LNCAP (cell line): ENCODE data around the gene BEAN1.

ENCODE experiments used
- CTCF ChIP-seq: fragments of 450-650 bp; IDR thresholded peaks from 2 replicates; pipeline ENCODE4 v1.5.1; 2017; ENCODE audit warnings: mild to moderate bottlenecking

The BEAN1 gene

DNA sequence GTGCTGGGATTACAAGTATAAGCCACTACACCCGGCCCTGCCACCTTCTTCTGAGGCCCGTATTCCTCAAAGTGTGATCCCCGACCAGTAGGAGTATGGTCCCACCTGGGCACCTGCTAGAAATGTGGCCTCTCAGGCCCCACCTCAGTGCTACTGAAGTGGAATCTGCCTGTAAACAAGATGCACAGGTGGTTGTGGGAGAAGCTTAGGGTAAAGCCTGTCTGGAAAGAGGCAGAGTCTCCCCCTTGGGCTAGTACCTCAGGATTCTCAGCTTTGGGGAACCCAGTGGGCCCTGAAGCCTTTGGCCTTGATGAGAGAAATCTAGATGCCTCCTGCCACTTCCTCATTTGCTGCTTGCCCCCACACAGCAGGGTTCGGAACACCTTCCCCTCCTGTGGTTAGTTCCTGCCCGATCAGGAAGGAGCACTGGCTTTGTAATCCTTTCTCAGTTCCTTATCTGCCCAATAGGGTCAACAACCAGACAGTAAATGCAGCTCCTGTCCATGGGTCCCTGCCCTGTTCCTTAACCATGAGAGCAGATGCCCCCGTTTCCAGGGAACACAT is 97.6 kb downstream of the BEAN1 start:
- TF ChIP-seq CTCF, result no peak

DNA sequence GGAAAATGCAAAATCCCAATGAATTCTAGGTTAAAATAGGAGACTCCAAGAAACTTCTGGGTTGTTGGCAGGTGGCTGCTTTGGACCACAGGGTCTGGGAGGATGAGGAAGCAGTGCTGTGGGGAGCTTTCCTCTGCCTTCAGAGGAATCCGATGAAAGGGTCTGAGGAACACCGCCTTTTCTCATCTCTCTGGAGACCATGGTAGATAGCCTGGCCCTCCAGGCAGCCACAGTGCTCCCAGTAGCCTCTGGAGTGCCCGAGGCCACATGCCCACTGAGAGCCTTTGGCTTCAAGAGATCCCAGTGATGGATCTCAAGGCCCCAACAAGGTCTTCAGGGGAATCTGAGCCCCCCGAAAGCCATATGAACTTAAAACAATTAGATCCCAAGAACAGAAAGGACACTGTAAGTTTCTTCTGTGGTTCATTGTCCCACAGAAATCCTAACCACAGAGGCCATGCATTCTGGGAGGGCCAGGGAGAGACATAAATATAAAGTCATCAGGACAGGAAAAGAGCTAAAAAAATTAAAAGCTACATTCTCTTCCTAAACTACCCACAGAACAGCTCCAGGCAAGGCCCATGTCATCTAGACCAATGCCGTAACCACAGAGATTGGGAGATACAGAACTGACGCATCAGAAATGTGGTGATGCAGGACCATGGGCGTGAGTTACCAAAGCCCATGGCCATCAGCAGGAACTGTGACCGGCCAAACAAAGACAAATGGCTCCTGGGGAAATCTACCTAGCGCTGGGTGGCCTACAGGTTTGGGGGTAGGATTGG is 98.5 kb downstream of the BEAN1 start:
- TF ChIP-seq CTCF, result no peak

- no peak for TF ChIP-seq CTCF
These were observed 101.2 kb downstream of the BEAN1 start for GRCh38 chr16:66528294-66528693.

DNA sequence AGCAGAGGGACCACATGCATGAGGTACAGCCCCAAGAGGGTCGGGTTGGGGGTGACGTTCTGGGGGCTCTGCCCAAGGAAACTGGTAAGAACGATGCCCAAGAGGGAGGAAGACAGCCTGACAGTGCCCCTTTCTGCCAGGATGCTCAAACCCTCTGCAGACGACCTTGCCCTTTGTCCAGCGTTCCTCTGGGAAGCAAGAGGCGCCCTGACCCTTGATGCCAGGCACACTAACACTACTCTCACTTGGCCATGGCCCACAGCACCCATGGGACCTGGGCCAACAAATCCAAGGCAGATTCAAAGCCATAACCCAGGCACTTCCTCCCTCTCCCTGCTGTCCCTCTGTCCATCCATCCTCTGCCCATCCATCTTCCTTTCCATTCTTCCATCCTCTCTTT is 102.4 kb downstream of the BEAN1 start:
- TF ChIP-seq CTCF, result no peak
